Measurements from ENCODE around the gene CHST11. TPM values are rescaled to one million over a fixed set of nuclear protein-coding genes. Genes with fewer than 3 reads are reported as not detected.

The CHST11 gene
- total RNA-seq, 1 experiment from 2014 or later, result 1.1 TPM

- no peak for DNase-seq
- H3K27ac Mint-ChIP-seq (ENCODE audit: unreplicated experiment), result no peak overlapping the region
- H3K27me3 Mint-ChIP-seq (ENCODE audit: unreplicated experiment), result no peaks in the 10 kb centered on the region
- peaks cover 4% of the 10 kb centered on the region for H3K36me3 Mint-ChIP-seq (ENCODE audit: insufficient read depth, unreplicated experiment)
- TF ChIP-seq, protein P1, sequence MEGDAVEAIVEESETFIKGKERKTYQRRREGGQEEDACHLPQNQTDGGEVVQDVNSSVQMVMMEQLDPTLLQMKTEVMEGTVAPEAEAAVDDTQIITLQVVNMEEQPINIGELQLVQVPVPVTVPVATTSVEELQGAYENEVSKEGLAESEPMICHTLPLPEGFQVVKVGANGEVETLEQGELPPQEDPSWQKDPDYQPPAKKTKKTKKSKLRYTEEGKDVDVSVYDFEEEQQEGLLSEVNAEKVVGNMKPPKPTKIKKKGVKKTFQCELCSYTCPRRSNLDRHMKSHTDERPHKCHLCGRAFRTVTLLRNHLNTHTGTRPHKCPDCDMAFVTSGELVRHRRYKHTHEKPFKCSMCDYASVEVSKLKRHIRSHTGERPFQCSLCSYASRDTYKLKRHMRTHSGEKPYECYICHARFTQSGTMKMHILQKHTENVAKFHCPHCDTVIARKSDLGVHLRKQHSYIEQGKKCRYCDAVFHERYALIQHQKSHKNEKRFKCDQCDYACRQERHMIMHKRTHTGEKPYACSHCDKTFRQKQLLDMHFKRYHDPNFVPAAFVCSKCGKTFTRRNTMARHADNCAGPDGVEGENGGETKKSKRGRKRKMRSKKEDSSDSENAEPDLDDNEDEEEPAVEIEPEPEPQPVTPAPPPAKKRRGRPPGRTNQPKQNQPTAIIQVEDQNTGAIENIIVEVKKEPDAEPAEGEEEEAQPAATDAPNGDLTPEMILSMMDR (IDR thresholded peaks at IDR 0.05; ENCODE audit: unreplicated experiment), result no peak
- intact Hi-C loops (cut with micrococcal nuclease; ENCODE audit: unreplicated experiment), result no loop called here
- BruUV-seq (replicated peaks), result no TSS peak
- CTCF ChIA-PET, result no interaction called here
- H3K4me3 Mint-ChIP-seq (ENCODE audit: low read depth, unreplicated experiment), result no peak overlapping the region
- peaks cover 38% of the 10 kb centered on the region for H3K4me1 Mint-ChIP-seq (ENCODE audit: low read depth, unreplicated experiment)
- H3K9me3 Mint-ChIP-seq (ENCODE audit: low read depth, unreplicated experiment), result peaks cover 5% of the 10 kb centered on the region
Measured at GRCh38 chr12:104410786-104411185, 46.0 kb upstream of the CHST11 start.

DNA sequence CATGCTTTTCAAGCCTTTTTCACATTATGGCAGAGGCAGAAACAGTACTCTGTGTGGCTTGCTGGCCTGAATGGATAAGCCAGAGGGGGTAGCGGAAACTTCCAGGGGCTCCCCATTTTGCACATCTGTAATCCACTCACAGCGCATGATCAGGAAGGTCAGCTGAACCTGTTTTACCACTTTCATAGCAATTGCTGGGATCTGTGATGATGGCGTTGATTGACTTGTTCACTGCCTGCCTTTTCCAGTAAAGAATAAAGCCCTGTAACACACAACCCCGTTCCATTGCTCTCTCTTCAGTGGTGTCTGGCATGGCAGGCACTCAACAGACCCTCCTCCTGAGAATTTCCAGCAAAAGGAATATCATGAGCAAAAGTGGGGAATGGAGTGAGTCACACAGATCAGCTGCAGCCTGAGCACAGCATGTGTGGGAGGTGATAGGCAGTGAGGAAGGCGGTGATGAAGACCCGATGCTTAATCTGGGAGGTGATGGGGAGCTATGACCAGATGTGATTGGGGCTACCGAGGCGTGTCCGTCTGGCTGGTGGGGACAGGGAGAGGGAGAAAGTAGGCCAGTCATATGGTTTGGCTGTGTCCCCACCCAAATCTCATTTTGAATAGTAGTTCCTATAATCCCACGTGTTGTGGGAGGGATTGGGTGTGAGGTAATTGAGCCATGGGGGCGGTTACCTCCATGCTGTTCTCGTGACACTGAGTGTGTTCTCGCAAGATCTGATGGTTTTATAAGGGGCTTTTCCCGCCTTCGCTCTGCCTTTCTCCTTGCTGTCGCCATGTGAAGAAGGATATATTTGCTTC, 44.7 kb upstream of the CHST11 start:
- no peak for DNase-seq
- no peak overlapping the region for H3K27ac Mint-ChIP-seq (ENCODE audit: unreplicated experiment)
- H3K27me3 Mint-ChIP-seq (ENCODE audit: unreplicated experiment), result no peaks in the 10 kb centered on the region
- H3K4me3 Mint-ChIP-seq (ENCODE audit: low read depth, unreplicated experiment), result no peak overlapping the region
- no TSS peak for BruUV-seq (replicated peaks)
- TF ChIP-seq, protein P1 (IDR thresholded peaks at IDR 0.05; ENCODE audit: unreplicated experiment), result no peak
- CTCF ChIA-PET, result no interaction called here
- intact Hi-C loops (cut with micrococcal nuclease; ENCODE audit: unreplicated experiment), result no loop called here
- H3K36me3 Mint-ChIP-seq (ENCODE audit: insufficient read depth, unreplicated experiment), result peaks cover 4% of the 10 kb centered on the region
- H3K9me3 Mint-ChIP-seq (ENCODE audit: low read depth, unreplicated experiment), result peaks cover 2% of the 10 kb centered on the region
- H3K4me1 Mint-ChIP-seq (ENCODE audit: low read depth, unreplicated experiment), result peaks cover 34% of the 10 kb centered on the region

- Mint-ChIP-seq H3K27ac (ENCODE audit: unreplicated experiment) (no peak overlapping the region), H3K27me3 (ENCODE audit: unreplicated experiment) (no peaks in the 10 kb centered on the region), H3K9me3 (ENCODE audit: low read depth, unreplicated experiment) (peaks cover 2% of the 10 kb centered on the region), H3K4me1 (ENCODE audit: low read depth, unreplicated experiment) (peaks cover 27% of the 10 kb centered on the region), H3K4me3 (ENCODE audit: low read depth, unreplicated experiment) (no peak overlapping the region), H3K36me3 (ENCODE audit: insufficient read depth, unreplicated experiment) (peaks cover 4% of the 10 kb centered on the region)
- BruUV-seq (replicated peaks), result no TSS peak
- no peak for DNase-seq
- TF ChIP-seq, protein P1 (IDR thresholded peaks at IDR 0.05; ENCODE audit: unreplicated experiment), result no peak
- CTCF ChIA-PET, result no interaction called here
- intact Hi-C loops (cut with micrococcal nuclease; ENCODE audit: unreplicated experiment), result no loop called here
Measured at GRCh38 chr12:104412681-104413080, 44.1 kb upstream of the CHST11 start.

DNA sequence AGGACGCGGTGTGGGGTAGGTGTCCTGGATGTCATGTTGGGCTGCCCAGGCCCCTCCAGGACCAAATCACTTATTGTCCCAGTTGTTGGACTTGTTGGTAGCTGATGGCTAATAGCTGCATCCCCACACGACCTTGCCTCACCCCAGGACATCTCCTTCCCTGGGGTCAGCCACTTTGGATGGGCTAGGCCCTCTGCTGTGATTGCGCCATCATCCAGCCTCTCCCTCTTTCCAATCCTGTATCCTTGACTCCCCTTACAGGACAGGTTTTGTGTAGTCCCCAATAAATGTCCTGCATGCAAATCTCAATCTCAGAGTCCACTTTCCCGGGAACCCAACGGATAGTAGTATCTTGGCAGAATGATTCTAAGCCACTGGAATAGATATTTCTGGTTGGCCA, 43.4 kb upstream of the CHST11 start:
- intact Hi-C loops (cut with micrococcal nuclease; ENCODE audit: unreplicated experiment), result no loop called here
- Mint-ChIP-seq H3K27me3 (ENCODE audit: unreplicated experiment) (no peaks in the 10 kb centered on the region), H3K4me1 (ENCODE audit: low read depth, unreplicated experiment) (peaks cover 21% of the 10 kb centered on the region)

More for the DNA sequence above, 43.4 kb upstream of the CHST11 start:
- TF ChIP-seq, protein P1 (IDR thresholded peaks at IDR 0.05; ENCODE audit: unreplicated experiment), result no peak
- BruUV-seq (replicated peaks), result no TSS peak
- H3K36me3 Mint-ChIP-seq (ENCODE audit: insufficient read depth, unreplicated experiment), result peaks cover 4% of the 10 kb centered on the region
- CTCF ChIA-PET, result no interaction called here
- H3K27ac Mint-ChIP-seq (ENCODE audit: unreplicated experiment), result no peak overlapping the region
- DNase-seq, result no peak
- no peak overlapping the region for H3K4me3 Mint-ChIP-seq (ENCODE audit: low read depth, unreplicated experiment)
- H3K9me3 Mint-ChIP-seq (ENCODE audit: low read depth, unreplicated experiment), result peaks cover 2% of the 10 kb centered on the region
